GM12878 (cell line): ENCODE data around the gene GRAMD1C. TPM values are rescaled to one million over a fixed set of nuclear protein-coding genes. Genes with fewer than 3 reads are reported as not detected.

Source experiments
- ATAC-seq: fragments of 200-7000 bp; cut with Tn5 transposase; 3 replicates; pipeline ENCODE4 v1.9.1; 2020; ENCODE audit warnings: mild to moderate bottlenecking, moderate library complexity
- BruUV-seq: library from RNA; stranded (reverse); fragments of 400-500 nt; replicated peaks from 2 replicates; lab custom pipeline; 2021; lab: Mats Ljungman, UMichigan
- CTCF ChIA-PET: fragments of 300-600 bp; sonication (Branson Sonifier 250); formaldehyde crosslinking; extraction: SDS; loops from one replicate; lab custom pipeline; 2021; ENCODE audit warnings: inconsistent platforms; lab: Yijun Ruan, JAX
- POLR2A ChIA-PET: fragments of 350-600 bp; formaldehyde crosslinking; extraction: SDS; loops from one replicate; lab custom pipeline; 2021; ENCODE audit warnings: inconsistent platforms; lab: Charles Lee
- RAD21 ChIA-PET: fragments of 300-600 bp; sonication (Branson Sonifier 250); formaldehyde crosslinking; loops from one replicate; lab custom pipeline; 2023; ENCODE audit warnings: antibody characterized with exemption; ENCODE audit not compliant: unreplicated experiment; lab: Charles Lee
- SMC1A ChIA-PET: fragments of 300-600 bp; sonication (Branson Sonifier 250); formaldehyde crosslinking; loops from one replicate; lab custom pipeline; 2023; ENCODE audit not compliant: unreplicated experiment, uncharacterized antibody; lab: Charles Lee
- DNase-seq: peaks from one replicate; pipeline ENCODE4 v3.0.0-alpha.2; 2011; ENCODE audit warnings: low read depth, low spot score
- FAIRE-seq: peaks from 3 replicates; lab custom pipeline; 2011; peaks lifted over from hg19 to GRCh38; lab: Jason Lieb, UNC
- H2AFZ ChIP-seq: 2 replicates; pipeline ENCODE4 v1.6.0; 2011; ENCODE audit warnings: low read depth, low read length, control low read depth; ENCODE audit not compliant: control insufficient read depth
- H3K27ac ChIP-seq: 2 replicates; pipeline ENCODE4 v1.5.1; 2011; ENCODE audit warnings: control low read depth; ENCODE audit not compliant: control insufficient read depth, insufficient read depth
- H3K27me3 ChIP-seq, 2 experiments: replicated peaks in 1 of 2; 2 replicates each; pipeline versions ENCODE4 v1.6.0 to v1.6.1; 2011; ENCODE audit warnings: low read length in 1 of 2; ENCODE audit not compliant: control insufficient read depth in 2 of 2, insufficient read depth in 2 of 2
- H3K36me3 ChIP-seq, 2 experiments: 2 replicates each; pipeline ENCODE4 v1.5.1; 2011; ENCODE audit warnings: low read length in 1 of 2; ENCODE audit not compliant: control insufficient read depth in 2 of 2, insufficient read depth in 2 of 2
- H3K4me1 ChIP-seq: 2 replicates; pipeline ENCODE4 v1.6.1; 2011; ENCODE audit warnings: mild to moderate bottlenecking, low read length, moderate library complexity, mixed read lengths; ENCODE audit not compliant: control insufficient read depth, insufficient read depth
- H3K4me2 ChIP-seq: 2 replicates; pipeline ENCODE4 v1.6.0; 2011; ENCODE audit warnings: control low read depth; ENCODE audit not compliant: control insufficient read depth, insufficient read depth
- H3K4me3 ChIP-seq: fragments of 200-600 bp; sonication (generic); 2 replicates; pipeline ENCODE4 v1.5.1; 2016
- H3K79me2 ChIP-seq: 2 replicates; pipeline ENCODE4 v1.6.0; 2011; ENCODE audit warnings: low read length; ENCODE audit not compliant: control insufficient read depth, insufficient read depth
- H3K9ac ChIP-seq: 2 replicates; pipeline ENCODE4 v1.8.0; 2011; ENCODE audit warnings: low read length, control low read depth, mixed read lengths; ENCODE audit not compliant: control insufficient read depth, insufficient read depth
- H3K9me3 ChIP-seq: replicated peaks from 3 replicates; pipeline ENCODE4 v1.5.1; 2011; ENCODE audit warnings: mild to moderate bottlenecking, low read length; ENCODE audit not compliant: control insufficient read depth, insufficient read depth
- H4K20me1 ChIP-seq: 2 replicates; pipeline ENCODE4 v1.6.0; 2011; ENCODE audit not compliant: control insufficient read depth, insufficient read depth
- CREM ChIP-seq: IDR thresholded peaks from 2 replicates; pipeline ENCODE4 v1.6.1; 2014; ENCODE audit warnings: antibody characterized with exemption, low read depth
- CUX1 ChIP-seq: IDR thresholded peaks from 2 replicates; pipeline ENCODE4 v1.6.1; 2012; ENCODE audit warnings: improper control_type of control experiment, low read depth, low read length; ENCODE audit not compliant: insufficient replicate concordance
- PML ChIP-seq: IDR thresholded peaks from 2 replicates; pipeline ENCODE4 v1.6.1; 2012; ENCODE audit warnings: low read length, inconsistent platforms
- RCOR1 ChIP-seq: conservative IDR thresholded peaks from 2 replicates; pipeline ENCODE4 v1.6.1; 2012; ENCODE audit warnings: low read depth, low read length, improper control_type of control experiment
- REST ChIP-seq: IDR thresholded peaks from 2 replicates; pipeline ENCODE4 v1.6.1; 2012; ENCODE audit warnings: mild to moderate bottlenecking, low read depth, low read length
- RUNX3 ChIP-seq: IDR thresholded peaks from 2 replicates; pipeline ENCODE4 v1.6.1; 2012; ENCODE audit warnings: low read length, inconsistent platforms
- SP1 ChIP-seq: IDR thresholded peaks from one replicate; pipeline ENCODE4 v1.6.1; 2011; ENCODE audit warnings: low read depth, low read length
- TCF3 ChIP-seq: IDR thresholded peaks from 2 replicates; pipeline ENCODE4 v1.6.1; 2012; ENCODE audit warnings: low read depth, mild to moderate bottlenecking, low read length, borderline replicate concordance; ENCODE audit not compliant: insufficient read depth
- TCF7 ChIP-seq: IDR thresholded peaks from 2 replicates; pipeline ENCODE4 v1.6.1; 2014; ENCODE audit warnings: antibody characterized with exemption, borderline replicate concordance
- WGBS: methylation state at CpG from one replicate; pipeline ENCODE4 v1.1.6; 2016; ENCODE audit warnings: low lambda C conversion rate; ENCODE audit not compliant: insufficient replicate concordance, insufficient coverage; ENCODE audit errors: missing lambda C conversion rate; 5-methylcytosine and 5-hydroxymethylcytosine counted together
- in situ Hi-C: fragments of 300-500 bp; cut with MboI; formaldehyde crosslinking; loops from 9 replicates; pipeline ENCODE4 v1.14.3; 2018; ENCODE audit warnings: mixed read lengths
- intact Hi-C: fragments of 100-400 bp; cut with micrococcal nuclease; formaldehyde crosslinking; loops from one replicate; pipeline ENCODE4 v1.14.2; 2022; ENCODE audit not compliant: unreplicated experiment
- polyA plus RNA-seq, 11 experiments: library from polyadenylated mRNA; depleted of rRNA in 4 of 11; unstranded in 6 of 11; stranded (reverse) in 5 of 11; fragments of >200 nt; fragmentation: Nextera tagmentation in 4 of 11; fragmentation: Illumina TruSeq in 1 of 11; extraction: Ambion mirVana in 4 of 11; extraction: Trizol in 1 of 11; gene quantifications; 1 replicate in 1 of 11; 2 replicates in 10 of 11; pipeline versions ENCODE4 v1.2.1 to v1.2.3, GENCODE V29; 2011 to 2016; ENCODE audit warnings: inconsistent platforms in 2 of 11, missing spikeins in 2 of 11, low read depth in 1 of 11
- total RNA-seq, 4 experiments: library from RNA; depleted of rRNA in 3 of 4; stranded (reverse); fragments of >200 nt in 3 of 4; fragmentation: Illumina TruSeq in 1 of 4; extraction: Trizol in 1 of 4; gene quantifications; 2 replicates each; pipeline versions ENCODE4 v1.2.1 to v1.2.3, GENCODE V29; 2013 to 2021

GRAMD1C gene
- total and polyA plus RNA-seq, 10 of the 15 experiments (the other 5 are each of a cell fraction or from before 2014, with no cell fraction given): 3.2 to 9.2 (median 5.5) TPM

GRCh38 chr3:113894927-113895326 lies 56.3 kb downstream of the GRAMD1C start:
- Histone ChIP-seq H3K9ac (no peak overlapping the region), H3K9me3 (no peaks in the 10 kb centered on the region), H3K4me2 (no peak overlapping the region), H3K36me3 (no peaks in the 10 kb centered on the region), H3K4me1 (no peaks in the 10 kb centered on the region), H2AFZ (no peak overlapping the region), H3K79me2 (no peaks in the 10 kb centered on the region), H4K20me1 (no peaks in the 10 kb centered on the region), H3K27ac (no peak overlapping the region), H3K27me3 (no peaks in the 10 kb centered on the region), H3K4me3 (no peak overlapping the region)
- no peak for TF ChIP-seq CUX1
- TF ChIP-seq RCOR1: no peak
- TF ChIP-seq SP1: no peak
- no peak for TF ChIP-seq TCF7
- no peak for TF ChIP-seq CREM
- no peak for TF ChIP-seq RUNX3
- no peak for TF ChIP-seq TCF3
- TF ChIP-seq PML: no peak
- no peak for TF ChIP-seq REST
- intact Hi-C loops: no loop called here
- CTCF ChIA-PET: interaction anchor here (0.6 to 1.4 kb wide), 5 partner anchors 12 to 159 kb away, joined by 3 to 4 read pairs (median 3); no protein-coding TSS in a partner anchor
- FAIRE-seq: no peak
- BruUV-seq: no TSS peak
- DNase-seq: no peak
- POLR2A ChIA-PET: no interaction called here
- SMC1A ChIA-PET: interaction anchor here (1.1 kb wide), 1 partner anchor 50 kb away, joined by 4 read pairs; no protein-coding TSS in a partner anchor
- WGBS: 36% methylated on average over 4 of the region's 4 CpGs
- RAD21 ChIA-PET: no interaction called here
- in situ Hi-C loops: no loop called here
- ATAC-seq: no peak
